ENCODE results near the gene CMTR1.

Gene CMTR1

DNA sequence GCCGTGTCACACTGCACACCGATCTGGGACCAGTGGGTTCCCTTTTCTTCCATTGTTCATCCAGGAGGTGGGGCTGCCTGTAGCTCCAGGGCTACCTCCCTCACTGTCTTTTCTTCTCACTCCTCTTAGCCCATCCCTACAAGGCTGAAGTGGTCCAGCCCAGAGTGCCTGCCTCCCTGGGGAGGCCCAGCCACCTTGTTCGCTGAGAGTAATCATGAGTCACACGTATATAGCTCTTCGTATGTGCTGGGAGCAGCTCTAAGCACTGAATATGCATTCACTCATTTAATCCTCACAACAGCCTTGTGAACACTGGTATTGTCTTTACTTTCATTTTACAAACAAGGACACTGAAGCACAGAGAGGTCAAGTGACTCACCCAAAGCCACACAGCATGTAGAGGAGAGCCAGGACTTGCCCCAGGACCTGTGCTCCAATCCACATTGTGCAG lies 81.3 kb downstream of the CMTR1 start:
- no peak for DNase-seq

DNA sequence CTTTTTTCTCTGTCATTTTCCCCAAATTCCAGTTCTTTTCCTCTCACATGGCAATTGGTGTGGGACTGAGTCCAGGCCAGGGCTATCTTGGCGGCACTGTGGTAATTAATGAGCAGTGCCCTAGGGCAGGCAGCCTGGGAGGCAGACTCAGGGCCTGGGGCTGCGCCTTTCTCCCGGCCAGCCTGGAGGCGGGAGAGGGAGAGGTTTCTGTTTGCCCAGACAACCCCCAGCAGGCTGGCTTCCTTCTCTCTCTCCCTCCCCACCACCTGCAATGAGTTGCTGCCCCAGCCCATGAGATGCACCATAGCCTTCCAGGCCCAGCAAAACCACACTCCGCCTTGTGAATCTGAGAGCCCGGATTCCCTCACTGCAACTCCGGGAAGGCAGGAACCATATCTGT lies 81.8 kb downstream of the CMTR1 start:
- no peak for DNase-seq

DNA sequence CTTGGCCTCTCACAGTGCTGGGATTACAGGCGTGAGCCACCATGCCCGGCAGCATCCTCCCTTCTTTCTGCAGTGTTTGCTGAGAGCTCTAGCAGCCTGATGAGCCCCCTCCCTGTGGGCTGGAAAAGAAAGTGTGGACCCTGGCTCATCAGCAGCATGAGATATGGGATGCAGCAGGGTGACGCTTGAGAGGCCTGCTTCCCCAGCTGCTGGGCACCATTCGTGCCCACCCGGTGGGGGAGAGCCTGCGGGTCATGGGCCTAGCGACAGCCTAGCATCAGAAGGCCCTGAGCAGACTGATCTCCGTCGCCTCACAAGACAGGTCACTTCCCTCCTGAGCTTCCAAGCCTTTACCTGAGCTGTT lies 82.7 kb downstream of the CMTR1 start:
- DNase-seq: no peak

DNA sequence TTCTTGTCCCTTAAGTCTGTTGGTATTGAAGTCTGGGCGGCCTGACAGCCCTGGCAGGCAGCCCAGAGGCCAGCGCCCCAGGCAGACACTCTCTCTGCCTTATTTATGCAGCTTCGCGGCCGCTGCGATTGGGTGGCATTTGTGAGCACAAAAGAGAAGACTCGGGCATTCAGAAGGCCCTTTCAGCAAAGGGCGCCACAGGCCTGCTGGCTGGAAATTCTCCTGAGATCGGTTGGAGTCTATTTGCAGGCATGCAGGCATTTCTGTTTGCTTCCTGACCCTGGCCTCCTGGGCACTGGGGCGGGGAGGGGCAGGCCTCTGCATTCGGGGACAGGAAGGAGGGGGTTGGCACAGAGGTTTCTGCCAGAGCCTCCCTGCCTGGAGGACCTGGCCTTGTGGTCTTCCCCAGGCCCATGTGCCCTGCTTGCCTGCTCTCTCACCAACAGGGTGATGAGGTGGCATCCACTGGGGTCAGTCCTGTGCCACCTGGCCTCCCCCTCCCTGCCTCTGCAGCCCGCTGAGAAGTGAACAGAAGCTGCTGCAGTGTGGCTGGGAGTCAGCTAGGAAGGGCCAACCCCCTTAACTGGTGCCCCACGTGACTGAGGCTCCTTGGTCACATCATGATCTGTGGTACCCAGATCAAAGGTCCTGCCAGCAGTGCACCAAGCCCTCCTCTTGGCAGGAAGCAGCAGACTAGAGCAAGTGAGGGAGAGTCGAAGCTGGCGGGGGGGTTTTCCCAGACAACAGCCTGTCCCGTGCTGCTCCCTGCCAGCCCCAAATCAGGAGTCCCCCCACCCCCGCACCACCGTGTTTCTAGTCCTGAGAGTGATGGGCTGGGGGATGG lies 83.3 kb downstream of the CMTR1 start:
- DNase-seq: peak; percentile 89

DNA sequence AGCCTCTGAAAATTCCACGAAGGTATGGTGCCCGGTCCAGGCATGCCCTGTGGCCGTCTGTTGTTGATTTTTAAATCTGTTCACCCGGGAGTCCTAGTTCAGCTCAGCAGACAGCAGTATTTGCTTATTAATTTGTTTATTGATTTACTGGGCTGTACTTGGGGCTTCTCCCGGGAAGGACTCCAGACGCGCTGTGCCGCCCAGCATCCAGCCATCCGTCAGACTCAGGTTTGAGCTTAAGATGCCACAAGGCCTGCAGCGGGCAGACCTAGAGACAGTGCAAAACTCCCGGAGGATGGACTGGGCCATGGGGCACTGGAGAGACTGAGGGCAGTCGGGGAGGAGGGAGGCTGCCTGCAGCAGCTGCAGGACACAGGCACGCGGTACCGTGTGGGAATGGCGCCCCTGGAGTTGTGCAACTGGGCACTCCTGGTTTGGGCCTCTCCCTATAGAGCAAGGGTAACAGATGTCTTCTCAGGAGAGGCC lies 83.9 kb downstream of the CMTR1 start:
- DNase-seq: no peak

DNA sequence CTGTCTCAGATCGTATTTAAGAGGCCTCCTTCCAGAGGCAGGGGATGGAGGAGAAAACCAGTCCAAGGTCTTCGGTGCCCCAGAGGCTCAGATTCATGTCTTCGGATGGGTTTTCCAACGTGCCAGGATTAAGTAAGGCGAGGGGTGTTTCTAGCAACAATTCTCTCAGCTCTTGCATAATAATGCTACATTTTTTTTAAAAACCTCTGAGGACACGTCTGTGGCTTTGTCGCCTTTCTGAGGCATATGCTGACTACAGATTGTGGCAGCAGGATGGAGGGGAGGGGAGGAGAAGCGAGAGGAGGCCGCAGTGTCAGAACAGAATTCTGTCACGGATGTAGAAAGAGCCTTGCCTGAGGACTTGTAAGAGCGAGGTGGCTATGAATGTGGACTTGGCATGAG lies 84.4 kb downstream of the CMTR1 start:
- DNase-seq: peak; percentile 64

DNA sequence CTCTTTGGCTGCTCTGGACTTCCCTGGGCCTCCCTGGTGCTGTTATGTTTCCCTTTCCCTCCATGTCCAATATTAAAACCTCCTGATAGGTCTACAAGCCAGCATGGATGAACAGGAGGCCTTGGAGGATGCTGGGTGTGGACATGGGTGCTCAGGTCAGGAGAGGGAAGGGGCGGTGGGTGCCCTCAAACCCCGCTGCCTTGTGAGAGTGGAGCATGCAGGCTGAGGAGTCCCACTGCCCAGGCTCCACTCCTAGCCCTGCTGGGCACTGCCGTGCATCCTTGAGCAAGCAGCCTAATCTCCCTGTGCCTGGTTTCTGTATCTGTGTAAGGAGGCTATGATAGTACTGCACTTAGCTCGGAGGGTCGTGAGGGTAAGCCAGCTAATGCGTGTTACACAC lies 85.1 kb downstream of the CMTR1 start:
- no peak for DNase-seq

DNA sequence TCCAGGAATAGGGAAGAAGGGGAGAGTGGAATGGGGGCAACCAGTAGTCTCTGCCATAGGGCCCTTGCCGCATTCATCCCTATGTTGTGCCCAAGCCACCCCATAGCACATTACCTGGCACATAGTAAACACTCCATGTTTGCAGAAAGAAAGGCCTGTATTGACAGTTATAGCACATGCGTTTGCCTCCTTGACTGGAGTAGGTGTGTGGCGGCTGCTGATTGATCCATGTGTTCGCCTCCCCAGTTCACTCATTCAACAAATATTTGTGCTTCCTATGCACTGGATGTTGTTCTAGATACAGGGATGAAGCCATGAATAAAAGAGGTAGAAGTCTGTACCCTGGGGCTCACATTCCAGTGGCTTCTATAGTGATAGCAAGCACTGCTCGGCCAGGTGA lies 86.4 kb downstream of the CMTR1 start:
- DNase-seq: no peak

DNA sequence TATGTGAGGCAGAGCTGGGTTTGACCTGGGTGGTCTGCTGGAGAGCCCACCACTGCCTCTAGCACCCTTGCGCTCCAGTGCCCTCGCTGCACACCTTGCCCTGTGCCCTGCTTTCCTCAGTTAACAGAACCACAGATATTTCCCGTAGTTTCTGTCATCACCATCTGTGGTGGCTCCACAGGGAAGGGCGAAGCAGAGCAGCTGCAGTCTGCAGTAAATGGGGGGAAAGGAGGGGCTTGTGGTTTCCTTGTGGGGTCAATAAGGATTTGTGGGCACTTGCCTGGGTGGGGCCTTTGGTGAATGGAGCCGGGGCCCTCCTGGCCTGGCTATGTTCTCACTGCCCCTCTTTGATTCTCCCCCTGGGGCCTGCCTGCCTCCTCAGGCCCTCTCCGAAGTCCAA lies 87.9 kb downstream of the CMTR1 start:
- no peak for DNase-seq

DNA sequence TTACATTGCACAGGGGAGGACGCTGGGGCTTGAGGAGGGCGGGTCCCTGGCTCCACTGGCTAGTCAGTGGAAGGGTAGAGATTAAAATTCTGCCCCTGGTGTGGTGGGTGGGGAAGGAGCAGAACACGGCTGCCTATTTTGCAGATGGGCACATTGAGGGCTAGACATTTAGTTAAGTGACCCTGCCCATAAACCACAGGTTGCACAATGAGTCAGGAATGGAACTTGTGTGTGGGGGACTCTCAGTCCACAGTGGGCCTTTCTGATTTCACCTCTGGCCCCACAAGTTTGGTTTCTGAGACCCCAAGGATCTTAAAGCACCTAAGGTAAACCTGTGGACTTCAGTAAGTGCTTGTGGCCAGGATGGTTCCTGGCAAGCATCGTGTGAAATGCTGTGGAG lies 88.7 kb downstream of the CMTR1 start:
- DNase-seq: no peak

DNA sequence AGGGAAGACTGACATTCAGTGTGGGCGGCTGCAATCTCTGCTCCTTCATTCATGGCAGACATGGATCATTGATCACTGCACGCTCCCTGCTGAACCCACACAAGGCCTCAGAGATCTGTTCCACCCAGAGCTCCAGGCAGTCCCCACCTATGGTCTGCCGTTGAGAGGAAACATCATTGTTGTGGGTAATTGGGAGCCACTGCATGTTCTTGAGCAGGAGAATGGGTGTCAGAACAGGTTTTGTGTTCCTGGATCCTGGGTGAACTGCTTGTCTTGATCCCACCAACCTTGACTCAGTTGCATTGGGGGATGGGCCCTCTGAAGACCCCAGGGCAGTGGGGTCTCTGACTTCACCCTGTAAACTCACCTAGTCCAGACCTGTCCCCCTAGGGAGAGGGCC lies 89.8 kb downstream of the CMTR1 start:
- no peak for DNase-seq

DNA sequence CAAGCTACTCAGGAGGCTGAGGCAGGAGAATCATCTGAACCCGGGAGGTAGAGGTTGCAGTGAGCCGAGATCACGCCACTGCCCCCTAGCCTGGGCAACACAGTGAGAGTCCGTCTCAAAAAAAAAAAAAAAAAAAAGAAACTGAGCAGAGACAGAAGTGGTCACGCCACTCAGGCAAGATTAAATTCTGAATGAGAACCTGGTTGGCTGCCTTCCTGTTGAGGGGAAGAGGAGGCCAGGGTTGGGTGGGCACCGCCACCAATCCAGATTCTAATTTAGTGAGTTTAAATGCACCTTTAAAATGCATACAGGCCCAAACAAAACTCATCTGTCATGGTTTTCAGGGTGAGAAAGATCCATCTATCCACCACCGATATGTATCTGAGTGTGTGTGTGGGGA lies 90.4 kb downstream of the CMTR1 start:
- DNase-seq: no peak

DNA sequence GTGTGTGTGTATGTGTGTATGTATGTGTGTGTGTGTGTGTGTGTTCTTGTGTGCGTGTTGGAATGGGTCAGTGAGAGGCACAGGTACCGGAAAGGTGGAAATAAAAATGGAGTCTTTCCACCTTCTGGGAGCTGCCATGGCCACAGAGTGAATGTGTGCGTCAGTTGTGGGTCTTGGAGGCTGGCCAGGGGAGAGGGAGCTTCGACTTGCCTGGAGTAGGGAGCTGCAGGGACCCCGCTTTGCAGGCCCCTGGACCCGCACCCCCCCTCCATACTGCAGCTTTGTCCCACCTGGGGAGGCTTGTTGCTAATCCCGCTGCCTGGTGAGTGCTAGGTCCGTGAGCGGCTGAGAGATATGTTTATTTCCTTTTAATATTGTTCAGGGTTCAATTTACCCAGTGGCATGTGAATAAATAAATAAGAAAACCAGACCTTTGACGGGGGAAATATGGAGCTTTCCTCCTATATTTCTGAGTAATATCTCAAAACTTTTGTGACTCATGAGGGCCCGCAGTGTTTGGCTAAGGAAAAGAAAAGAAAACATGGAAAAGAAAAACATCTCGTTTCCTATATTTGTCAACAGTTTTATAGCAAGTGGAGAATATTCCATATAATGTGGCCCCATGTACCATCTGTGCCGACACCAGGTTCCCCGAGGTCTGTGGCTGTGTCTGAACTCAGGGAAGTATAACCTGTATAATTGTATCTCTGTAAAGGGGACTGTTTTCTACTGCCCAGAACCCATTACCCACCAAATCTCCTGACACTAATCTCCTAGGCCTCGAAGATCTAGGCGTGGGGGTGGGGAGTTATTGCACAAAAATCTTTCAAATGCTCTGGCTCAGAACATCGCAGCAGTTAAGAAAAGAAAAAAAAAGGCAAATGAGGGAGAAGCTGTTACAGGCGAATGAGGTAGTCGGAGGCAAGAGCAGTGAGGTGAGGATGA lies 91.3 kb downstream of the CMTR1 start:
- DNase-seq: no peak

DNA sequence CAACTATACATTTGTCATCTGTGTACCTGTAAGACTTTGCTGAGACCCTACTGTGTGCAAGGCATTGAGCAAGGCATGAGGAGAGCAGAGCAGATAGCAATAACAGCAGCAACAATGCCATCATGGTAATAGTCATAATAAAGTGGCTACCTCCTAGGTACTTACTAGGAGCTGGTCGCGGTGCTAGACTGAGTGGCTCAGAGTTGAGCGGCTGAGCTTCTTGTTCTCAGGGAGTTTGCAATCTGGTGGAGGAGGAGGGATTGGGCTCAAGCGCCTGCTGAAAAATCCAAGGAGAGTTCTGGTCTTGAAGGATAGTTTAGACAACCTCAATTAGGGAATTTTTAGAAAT lies 91.9 kb downstream of the CMTR1 start:
- DNase-seq: no peak

DNA sequence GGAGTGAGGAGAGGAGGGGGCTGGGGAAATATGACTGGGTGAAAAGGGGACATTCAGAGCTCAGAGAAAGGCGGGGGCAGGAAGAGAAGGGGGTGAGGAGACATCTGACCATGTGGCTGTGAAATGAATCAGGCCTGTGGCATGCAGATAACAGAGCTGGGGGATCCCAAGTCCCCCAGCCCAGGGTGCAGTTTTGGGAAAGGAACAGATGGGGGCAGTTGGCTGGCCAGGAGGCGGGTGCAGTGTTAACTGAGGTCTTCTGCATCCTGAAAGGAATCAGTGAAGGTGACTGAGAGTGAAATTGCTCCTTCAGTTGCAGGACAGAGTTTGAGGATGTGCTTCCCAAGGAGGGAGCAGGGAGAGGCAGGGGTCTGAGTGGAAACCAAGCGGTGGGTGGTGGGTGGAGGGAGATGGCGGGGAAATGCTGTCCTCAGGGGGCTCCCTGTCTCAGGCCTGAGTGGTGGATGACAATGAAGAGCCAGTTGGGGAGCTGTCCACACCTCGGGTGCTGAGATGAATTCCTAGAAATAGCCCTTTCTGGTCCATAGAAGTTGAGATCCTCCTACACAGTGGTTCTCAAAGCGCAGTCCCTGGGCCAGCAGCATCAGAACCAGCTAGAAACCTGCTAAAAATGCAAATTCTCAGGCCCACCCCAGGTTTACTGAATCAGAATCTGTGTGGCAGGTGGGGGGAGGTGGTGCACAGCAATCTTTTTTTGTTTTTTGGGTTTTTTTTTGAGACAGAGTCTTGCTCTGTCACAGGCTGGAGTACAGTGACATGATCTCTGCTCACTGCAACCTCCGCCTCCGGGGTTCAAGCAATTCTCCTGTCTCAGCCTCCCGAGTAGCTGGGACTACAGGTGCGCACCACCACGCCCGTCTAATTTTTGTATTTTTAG lies 92.7 kb downstream of the CMTR1 start:
- DNase-seq: no peak

DNA sequence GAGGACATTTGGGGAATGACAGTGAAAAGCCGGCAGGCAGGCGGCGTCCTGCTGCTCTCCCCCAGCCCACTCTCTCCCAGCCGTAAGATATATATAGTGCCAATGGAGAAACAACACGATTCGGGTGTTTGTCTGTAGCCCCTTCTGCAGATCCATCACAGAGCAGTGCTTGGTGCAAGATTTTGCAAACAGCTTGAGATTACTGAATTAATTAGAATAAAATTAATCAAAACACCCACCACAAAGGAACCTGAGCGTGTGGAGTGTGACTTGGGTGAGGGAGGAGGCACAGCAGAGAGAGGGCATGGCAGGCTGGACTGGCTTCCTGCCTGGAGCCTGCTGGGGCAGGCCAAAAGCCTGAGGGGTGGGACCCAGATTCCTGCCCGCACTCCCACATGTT lies 95.5 kb downstream of the CMTR1 start:
- DNase-seq: no peak

DNA sequence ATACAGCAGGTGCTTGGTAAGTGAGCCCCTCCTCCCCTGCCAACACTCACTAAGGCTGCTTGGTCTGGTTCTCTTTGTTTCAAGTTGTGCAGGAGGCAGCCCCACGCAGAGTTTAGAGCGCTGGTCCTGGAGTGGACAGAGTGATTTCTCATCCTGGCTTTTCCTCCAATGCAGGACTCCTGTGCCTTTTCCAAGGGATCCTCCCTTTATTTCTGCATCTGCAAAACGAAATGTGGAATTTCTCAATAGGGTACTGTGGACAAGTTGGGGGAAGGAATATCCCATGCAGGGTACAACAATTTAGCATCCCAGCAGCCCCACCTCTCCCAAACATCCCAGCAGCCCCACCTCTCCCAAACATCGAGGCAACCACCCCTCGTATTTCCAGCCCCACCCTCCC lies 97.3 kb downstream of the CMTR1 start:
- no peak for DNase-seq

DNA sequence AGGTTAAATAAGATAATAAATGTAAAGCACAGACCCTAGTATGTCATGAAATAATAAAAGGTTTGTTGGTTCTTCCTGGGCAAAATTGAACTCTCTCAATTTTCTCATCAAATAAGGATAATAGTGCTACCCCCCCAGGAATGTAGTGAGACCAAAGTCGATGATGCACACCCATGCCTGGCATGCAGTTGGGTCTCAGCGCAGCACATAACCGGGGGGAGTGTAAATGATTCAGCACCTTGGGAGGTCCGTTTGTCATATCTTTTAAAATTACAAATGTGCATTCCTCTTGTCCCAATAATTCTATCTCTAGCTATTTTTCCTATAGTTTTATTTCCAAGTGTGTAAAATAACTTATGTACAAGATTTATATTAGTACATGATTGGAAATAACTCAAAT lies 98.0 kb downstream of the CMTR1 start:
- no peak for DNase-seq
